HFF-Myc (cell line): ENCODE results near the gene MAP4K4.

Experiments used
- DNase-seq: peaks from one replicate; pipeline ENCODE4 v3.0.0-alpha.2; 2011; ENCODE audit warnings: low read depth; ENCODE audit errors: extremely low read depth
- H3K4me3 ChIP-seq: replicated peaks from 2 replicates; pipeline ENCODE4 v1.5.1; 2011; ENCODE audit warnings: low read depth, mild to moderate bottlenecking, control low read depth, low read length
- CTCF ChIP-seq: IDR thresholded peaks from 2 replicates; pipeline ENCODE4 v1.5.1; 2012; ENCODE audit warnings: mild to moderate bottlenecking, low read depth, low read length, control low read depth; ENCODE audit errors: missing control alignments

Gene MAP4K4

GRCh38 chr2:101795033-101795432, 97.5 kb downstream of the MAP4K4 start:
- DNase-seq: no peak
- no peak overlapping the region for H3K4me3 ChIP-seq
- TF ChIP-seq CTCF: no peak

DNA sequence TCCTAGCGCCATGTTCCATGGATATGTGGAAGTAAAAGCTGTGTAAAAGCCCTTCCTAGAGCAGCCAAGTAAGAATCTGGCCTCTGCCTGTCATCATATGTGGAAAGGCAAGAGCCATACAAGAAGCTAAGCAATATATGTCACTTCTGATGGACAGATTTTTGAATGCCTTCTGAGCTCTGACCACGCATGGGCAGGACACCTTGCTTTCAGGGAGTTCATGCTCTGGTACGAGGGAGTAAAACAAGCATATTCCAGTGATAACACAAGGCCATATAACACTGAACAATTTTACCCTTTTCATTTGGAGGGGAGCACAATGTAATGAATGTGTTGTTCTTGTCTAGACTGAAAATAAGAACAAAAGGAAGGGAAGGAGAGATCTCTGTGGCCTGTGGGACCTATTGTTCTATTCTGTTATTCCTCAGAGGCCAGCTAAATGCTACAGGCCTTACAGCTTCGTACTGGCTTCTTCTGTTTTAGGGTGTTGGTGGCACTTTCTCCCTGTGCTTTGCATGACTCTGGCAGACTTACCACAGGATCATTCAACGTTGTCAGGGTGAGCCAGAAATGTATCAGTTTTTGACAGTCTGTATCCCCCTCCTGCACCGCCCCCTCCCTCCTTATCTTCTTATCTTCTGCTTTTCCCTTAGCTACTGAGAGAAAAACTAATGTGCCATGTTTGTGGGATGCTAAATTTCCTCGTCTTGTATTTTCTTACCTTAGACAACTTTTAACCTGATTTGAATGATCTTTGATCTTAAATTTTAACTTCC, 99.5 kb downstream of the MAP4K4 start:
- no peak for TF ChIP-seq CTCF
- no peak overlapping the region for H3K4me3 ChIP-seq
- no peak for DNase-seq

- DNase-seq: no peak
- H3K4me3 ChIP-seq: no peak overlapping the region
- no peak for TF ChIP-seq CTCF
Measured at GRCh38 chr2:101801496-101801895, 104.0 kb downstream of the MAP4K4 start.

GRCh38 chr2:101802329-101802728, 104.8 kb downstream of the MAP4K4 start:
- TF ChIP-seq CTCF: no peak
- no peak for DNase-seq

DNA sequence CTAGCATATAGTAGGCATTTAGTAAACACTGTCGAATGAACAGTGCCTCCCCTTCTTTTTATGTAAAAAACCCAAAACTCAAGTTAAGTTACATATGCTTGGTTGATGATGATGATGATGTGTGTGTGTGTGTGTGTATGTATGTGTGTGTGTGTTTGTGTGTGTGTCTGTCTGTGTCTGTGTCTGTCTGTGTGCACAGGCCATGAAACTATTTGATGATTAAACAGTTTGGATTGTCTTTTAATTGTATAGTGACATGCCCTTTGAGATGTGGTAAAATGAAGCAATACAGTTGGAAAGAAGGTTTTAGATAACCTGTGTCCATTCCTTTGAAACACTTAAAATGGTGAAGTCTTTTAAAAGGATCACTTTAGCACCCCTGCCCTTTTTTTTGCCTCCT, 105.6 kb downstream of the MAP4K4 start:
- no peak overlapping the region for H3K4me3 ChIP-seq
- no peak for DNase-seq
- no peak for TF ChIP-seq CTCF

More at GRCh38 chr2:101802329-101802728, 104.8 kb downstream of the MAP4K4 start:
- H3K4me3 ChIP-seq: no peak overlapping the region

- no peak for TF ChIP-seq CTCF
- DNase-seq: no peak
- no peak overlapping the region for H3K4me3 ChIP-seq
Measured at GRCh38 chr2:101803945-101804696, 106.6 kb downstream of the MAP4K4 start.
